HG03135 (cell line): ENCODE measurements around the gene SS18.

Experiments used
- ATAC-seq: cut with Tn5 transposase; IDR thresholded peaks from one replicate; pipeline ENCODE4 v1.9.1; 2021; ENCODE audit warnings: mild to moderate bottlenecking, moderate library complexity; ENCODE audit not compliant: unreplicated experiment

Gene SS18

GRCh38 chr18:26003817-26004216, 86.6 kb downstream of the SS18 start:
- no peak for ATAC-seq

GRCh38 chr18:26003356-26003755, 87.1 kb downstream of the SS18 start:
- no peak for ATAC-seq

- ATAC-seq: no peak
Measured at GRCh38 chr18:26002375-26002910, 88.0 kb downstream of the SS18 start.

- ATAC-seq: no peak
Measured at GRCh38 chr18:25998461-25998860, 92.0 kb downstream of the SS18 start.

GRCh38 chr18:25992566-25992965, 97.8 kb downstream of the SS18 start:
- no peak for ATAC-seq

GRCh38 chr18:25990473-25990872, 99.9 kb downstream of the SS18 start:
- ATAC-seq: no peak

- ATAC-seq: no peak
Measured at GRCh38 chr18:25985707-25986394, 104.6 kb downstream of the SS18 start.

- no peak for ATAC-seq
Measured at GRCh38 chr18:25983730-25984129, 106.7 kb downstream of the SS18 start.

GRCh38 chr18:25982961-25983360, 107.5 kb downstream of the SS18 start:
- no peak for ATAC-seq

GRCh38 chr18:25982153-25982552, 108.3 kb downstream of the SS18 start:
- ATAC-seq: no peak

- ATAC-seq: no peak
Measured at GRCh38 chr18:25979369-25980040, 110.9 kb downstream of the SS18 start.

- ATAC-seq: no peak
Measured at GRCh38 chr18:25976554-25976953, 113.9 kb downstream of the SS18 start.

- ATAC-seq: no peak
Measured at GRCh38 chr18:25974630-25975077, 115.8 kb downstream of the SS18 start.
